ENCODE data around the gene TBCE.

DNA sequence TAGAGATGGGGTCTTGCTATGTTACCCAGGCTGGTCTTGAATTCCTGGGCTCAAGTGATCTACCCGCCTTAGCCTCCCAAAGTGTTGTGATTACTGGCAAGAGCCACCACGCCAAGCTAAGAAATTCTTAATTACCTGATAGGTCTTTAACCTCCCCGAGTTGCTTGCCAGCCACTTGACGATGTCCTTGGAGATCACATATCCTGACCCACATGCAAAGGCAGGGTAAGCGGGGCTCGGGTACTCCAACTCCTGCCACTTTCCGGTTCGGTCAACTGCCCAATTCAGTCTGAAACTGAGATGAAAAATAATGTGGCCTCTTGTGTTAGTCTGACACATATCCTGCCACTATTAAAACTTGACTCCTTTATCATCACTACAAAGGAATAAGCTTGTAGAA is 86.8 kb downstream of the TBCE start:
- TF ChIP-seq, protein P1, sequence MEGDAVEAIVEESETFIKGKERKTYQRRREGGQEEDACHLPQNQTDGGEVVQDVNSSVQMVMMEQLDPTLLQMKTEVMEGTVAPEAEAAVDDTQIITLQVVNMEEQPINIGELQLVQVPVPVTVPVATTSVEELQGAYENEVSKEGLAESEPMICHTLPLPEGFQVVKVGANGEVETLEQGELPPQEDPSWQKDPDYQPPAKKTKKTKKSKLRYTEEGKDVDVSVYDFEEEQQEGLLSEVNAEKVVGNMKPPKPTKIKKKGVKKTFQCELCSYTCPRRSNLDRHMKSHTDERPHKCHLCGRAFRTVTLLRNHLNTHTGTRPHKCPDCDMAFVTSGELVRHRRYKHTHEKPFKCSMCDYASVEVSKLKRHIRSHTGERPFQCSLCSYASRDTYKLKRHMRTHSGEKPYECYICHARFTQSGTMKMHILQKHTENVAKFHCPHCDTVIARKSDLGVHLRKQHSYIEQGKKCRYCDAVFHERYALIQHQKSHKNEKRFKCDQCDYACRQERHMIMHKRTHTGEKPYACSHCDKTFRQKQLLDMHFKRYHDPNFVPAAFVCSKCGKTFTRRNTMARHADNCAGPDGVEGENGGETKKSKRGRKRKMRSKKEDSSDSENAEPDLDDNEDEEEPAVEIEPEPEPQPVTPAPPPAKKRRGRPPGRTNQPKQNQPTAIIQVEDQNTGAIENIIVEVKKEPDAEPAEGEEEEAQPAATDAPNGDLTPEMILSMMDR (IDR thresholded peaks at IDR 0.05), result no peak
- no peak for TF ChIP-seq ZFX (IDR thresholded peaks at IDR 0.05; ENCODE audit: borderline replicate concordance)

Measured in 22Rv1 (cell line).